AG04449 (cell line): ENCODE results near the gene ABCB8.

Experiments
- CTCF ChIA-PET: fragments of 350-600 bp; formaldehyde crosslinking; extraction: SDS; loops from one replicate; lab custom pipeline; 2021; ENCODE audit warnings: antibody characterized with exemption; lab: Yijun Ruan, JAX
- POLR2A ChIA-PET: fragments of 400-600, 350-600 bp; formaldehyde crosslinking; extraction: SDS; loops from one replicate; lab custom pipeline; 2020; ENCODE audit warnings: antibody characterized with exemption, inconsistent platforms; lab: Yijun Ruan, JAX
- DNase-seq: peaks from one replicate; pipeline ENCODE4 v3.0.0-alpha.2; 2010; ENCODE audit warnings: low read depth, low spot score
- H3K4me3 ChIP-seq: 2 replicates; pipeline ENCODE4 v1.5.1; 2011; ENCODE audit warnings: low read depth, mild to moderate bottlenecking, control low read depth, low read length
- TF ChIP-seq, protein P1 (sequence below): IDR thresholded peaks from one replicate; pipeline ENCODE4 v1.5.1; 2011; ENCODE audit warnings: mild to moderate bottlenecking, moderate library complexity, low read length, control low read depth, inconsistent platforms; ENCODE audit not compliant: insufficient read depth; ENCODE audit errors: missing control alignments

ABCB8 gene

DNA sequence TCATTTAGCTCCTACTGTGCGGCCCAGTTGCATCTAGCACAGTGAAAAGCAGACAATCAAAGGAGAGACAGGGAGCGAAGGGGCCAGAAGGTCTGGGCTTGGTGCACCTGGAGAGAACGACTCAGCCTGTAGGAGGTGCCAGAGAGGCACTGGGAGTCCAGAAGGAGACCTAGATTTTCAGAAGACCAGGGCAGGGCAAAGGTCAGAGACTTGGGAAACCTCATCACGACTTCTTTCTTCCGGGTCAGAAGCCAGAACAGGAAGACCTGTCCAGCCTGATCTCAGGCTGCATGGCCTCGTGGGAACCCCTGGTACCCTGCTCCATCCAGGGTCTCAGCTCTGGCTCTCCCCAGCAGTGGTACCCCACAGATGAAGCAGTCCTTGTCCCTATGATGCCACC lies 63.2 kb downstream of the ABCB8 start:
- TF ChIP-seq, protein P1, sequence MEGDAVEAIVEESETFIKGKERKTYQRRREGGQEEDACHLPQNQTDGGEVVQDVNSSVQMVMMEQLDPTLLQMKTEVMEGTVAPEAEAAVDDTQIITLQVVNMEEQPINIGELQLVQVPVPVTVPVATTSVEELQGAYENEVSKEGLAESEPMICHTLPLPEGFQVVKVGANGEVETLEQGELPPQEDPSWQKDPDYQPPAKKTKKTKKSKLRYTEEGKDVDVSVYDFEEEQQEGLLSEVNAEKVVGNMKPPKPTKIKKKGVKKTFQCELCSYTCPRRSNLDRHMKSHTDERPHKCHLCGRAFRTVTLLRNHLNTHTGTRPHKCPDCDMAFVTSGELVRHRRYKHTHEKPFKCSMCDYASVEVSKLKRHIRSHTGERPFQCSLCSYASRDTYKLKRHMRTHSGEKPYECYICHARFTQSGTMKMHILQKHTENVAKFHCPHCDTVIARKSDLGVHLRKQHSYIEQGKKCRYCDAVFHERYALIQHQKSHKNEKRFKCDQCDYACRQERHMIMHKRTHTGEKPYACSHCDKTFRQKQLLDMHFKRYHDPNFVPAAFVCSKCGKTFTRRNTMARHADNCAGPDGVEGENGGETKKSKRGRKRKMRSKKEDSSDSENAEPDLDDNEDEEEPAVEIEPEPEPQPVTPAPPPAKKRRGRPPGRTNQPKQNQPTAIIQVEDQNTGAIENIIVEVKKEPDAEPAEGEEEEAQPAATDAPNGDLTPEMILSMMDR = peak; percentile 57
- no peak overlapping the region for H3K4me3 ChIP-seq
- CTCF ChIA-PET = interaction anchor here (0.7 to 19.2 kb wide), 6 partner anchors 9 to 78 kb away, joined by 3 to 347 read pairs (median 4); partner anchors contain the start of gene FASTK
- no peak for DNase-seq
- POLR2A ChIA-PET = no interaction called here

DNA sequence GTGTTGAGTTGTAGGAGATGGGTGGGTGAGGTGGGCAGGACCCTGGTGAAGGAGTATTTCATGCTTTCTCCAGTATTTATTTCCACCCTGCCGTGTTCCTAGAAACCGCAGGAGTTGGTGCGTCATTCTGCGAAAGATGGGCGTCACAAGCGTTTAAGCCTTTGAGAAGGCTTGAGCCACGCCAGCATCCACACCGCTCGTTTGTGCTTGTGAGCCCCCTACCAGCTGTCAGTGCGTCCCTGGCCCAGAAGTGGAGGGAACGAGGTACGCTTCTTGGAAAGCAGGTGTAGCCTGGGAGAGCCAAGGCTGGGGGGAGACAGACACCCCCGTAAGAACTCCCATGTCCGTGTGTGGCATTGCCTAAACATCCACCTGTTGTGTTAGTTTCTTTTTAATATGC lies 63.7 kb downstream of the ABCB8 start:
- POLR2A ChIA-PET = no interaction called here
- H3K4me3 ChIP-seq = no peak overlapping the region
- DNase-seq = no peak
- TF ChIP-seq, protein P1 = no peak
- CTCF ChIA-PET = interaction anchor here (1.0 to 19.2 kb wide), 3 partner anchors 18 to 108 kb away, joined by 3 to 347 read pairs (median 3); no protein-coding TSS in a partner anchor

DNA sequence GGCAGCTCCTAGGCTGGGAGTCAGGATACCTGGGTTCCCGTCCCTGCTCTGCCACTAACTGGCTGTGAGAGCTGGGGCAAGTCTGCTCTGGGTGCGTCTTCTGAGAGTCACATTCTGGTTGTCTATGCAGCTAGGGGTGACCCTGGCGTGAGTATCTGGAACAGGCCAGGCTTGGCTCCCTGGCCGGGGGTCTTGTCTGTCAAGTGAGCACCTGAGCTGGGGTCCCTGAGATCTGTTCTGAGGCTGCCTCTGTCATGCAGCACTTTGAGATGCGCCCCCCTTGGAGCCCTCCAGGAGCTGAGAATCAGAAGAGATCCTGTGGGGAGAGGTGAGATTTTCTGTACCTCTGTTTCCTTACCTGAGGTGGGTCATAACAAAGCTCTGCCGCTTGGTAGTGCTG lies 65.5 kb downstream of the ABCB8 start:
- TF ChIP-seq, protein P1 = no peak
- H3K4me3 ChIP-seq = no peak overlapping the region
- no peak for DNase-seq
- CTCF ChIA-PET = interaction anchor here (1.0 to 19.2 kb wide), 3 partner anchors 9 to 30 kb away, joined by 3 to 347 read pairs (median 6); no protein-coding TSS in a partner anchor
- POLR2A ChIA-PET = interaction anchor here (0.6 kb wide), 1 partner anchor 92 kb away, joined by 3 read pairs; no protein-coding TSS in a partner anchor

DNA sequence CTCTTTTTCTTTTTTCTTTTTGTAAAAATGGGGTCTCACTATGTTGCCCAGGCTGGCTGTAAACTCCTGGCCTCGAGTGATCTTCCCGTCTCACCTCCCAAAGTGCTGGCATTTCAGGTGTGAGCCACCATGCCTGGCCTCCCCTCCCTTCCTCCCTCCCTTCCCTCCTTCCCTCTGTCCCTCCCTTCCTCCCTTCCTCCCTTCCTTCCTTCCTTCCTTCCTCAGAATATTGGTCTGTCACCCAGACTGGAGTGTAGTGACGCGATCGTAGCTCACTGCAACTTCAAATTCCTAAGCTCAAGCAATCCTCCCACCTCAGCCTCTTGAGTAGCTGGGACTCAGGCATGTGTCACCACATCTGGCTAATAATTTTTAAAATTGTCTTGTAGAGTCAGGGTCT lies 66.4 kb downstream of the ABCB8 start:
- CTCF ChIA-PET = interaction anchor here (1.2 to 19.2 kb wide), 2 partner anchors 15 to 29 kb away, joined by 6 to 347 read pairs; no protein-coding TSS in a partner anchor
- H3K4me3 ChIP-seq = no peak overlapping the region
- TF ChIP-seq, protein P1 = no peak
- DNase-seq = no peak
- POLR2A ChIA-PET = interaction anchor here (0.6 kb wide), 1 partner anchor 44 kb away, joined by 3 read pairs; no protein-coding TSS in a partner anchor

DNA sequence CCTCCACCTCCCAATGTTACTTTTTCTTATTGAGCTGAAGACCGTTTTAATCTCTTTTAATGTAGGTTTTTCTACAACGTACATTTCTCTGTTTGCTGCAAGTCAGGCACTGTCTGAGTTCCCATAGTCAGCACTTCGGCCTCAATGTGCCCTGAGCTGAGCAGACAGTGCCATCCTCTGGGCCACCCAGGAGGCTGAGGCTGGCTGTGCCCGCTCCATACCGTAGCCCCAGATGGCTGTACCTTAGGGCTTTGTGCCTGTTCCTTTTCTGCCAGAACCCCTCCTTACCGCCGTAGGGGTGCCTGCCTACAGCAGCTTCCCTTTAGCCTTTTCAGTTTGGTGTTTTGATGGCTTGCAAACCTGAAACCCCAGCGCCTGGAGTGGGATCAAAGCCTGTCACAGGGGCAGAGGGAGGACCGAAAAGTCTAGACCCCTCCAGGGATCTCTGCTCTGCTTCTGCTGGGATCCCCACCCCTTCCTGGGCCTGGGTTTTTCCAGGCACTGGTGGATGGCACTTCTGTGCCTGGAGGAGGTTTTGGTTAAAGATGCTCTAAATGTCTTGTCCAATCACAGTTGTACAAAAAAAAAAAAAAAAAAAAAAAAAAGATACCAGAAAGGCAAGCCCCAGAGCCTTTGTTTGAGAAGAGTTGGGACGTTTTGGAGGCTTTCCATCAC lies 67.0 kb downstream of the ABCB8 start:
- POLR2A ChIA-PET = interaction anchor here (0.6 kb wide), 1 partner anchor 18 kb away, joined by 3 read pairs; no protein-coding TSS in a partner anchor
- TF ChIP-seq, protein P1 = no peak
- no peak overlapping the region for H3K4me3 ChIP-seq
- DNase-seq = no peak
- CTCF ChIA-PET = interaction anchor here (19.2 kb wide), 1 partner anchor 15 kb away, joined by 347 read pairs; no protein-coding TSS in a partner anchor

DNA sequence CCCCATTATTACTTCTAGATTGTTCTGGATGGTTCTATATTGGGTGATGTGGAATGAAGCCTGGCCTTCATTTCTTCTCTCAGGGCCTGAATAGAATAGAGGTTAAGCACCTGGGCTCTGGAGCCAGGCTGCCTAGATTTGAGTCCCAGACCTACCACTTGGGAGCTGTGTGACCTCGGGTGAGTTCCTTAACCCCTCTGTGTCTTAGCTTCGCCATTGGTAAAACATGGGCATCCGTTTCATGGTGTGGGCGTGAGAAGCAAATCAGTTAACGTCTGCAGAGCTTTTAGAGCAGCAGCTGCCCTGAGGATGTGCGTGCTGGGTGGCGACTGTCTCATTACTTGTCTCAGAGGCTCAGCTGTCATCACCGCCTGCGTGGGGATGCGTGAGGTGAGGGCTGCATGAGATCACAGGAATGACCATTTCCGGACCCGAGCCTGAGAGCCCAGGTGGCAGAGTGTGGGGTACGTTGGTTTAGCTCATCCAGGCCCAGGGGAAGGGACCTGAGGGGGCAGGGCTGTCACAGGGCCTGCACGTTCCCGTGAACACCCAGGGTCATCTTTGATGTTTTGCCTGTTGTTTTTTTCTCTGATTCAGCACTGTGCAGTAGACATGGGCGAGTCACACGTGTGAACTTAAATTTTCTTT lies 67.7 kb downstream of the ABCB8 start:
- H3K4me3 ChIP-seq = no peak overlapping the region
- CTCF ChIA-PET = interaction anchor here (1.1 to 19.2 kb wide), 2 partner anchors 9 to 14 kb away, joined by 4 to 347 read pairs; partner anchors contain the start of gene AGAP3

More for the DNA sequence above, 67.7 kb downstream of the ABCB8 start:
- TF ChIP-seq, protein P1 = no peak
- DNase-seq = no peak
- POLR2A ChIA-PET = interaction anchor here (0.6 kb wide), 1 partner anchor 17 kb away, joined by 3 read pairs; no protein-coding TSS in a partner anchor
